Upper lobe of left lung (tissue), 4 donors: ENCODE data around the gene CXCL17.

Experiments used
- EP300 ChIP-seq, 4 donors: sonication (generic); formaldehyde crosslinking; IDR thresholded peaks; one replicate each; pipeline ENCODE4 v1.5.1; 2017; ENCODE audit warnings: antibody characterized with exemption in 4 of 4, control low read depth in 2 of 4
- POLR2A ChIP-seq, 4 donors: fragments of 450-650 bp; IDR thresholded peaks; one replicate each; pipeline ENCODE4 v1.5.1; 2016 to 2017; ENCODE audit warnings: antibody characterized with exemption in 4 of 4, mild to moderate bottlenecking in 2 of 4
- POLR2AphosphoS5 ChIP-seq, 2 donors: sonication (generic); formaldehyde crosslinking; IDR thresholded peaks; one replicate each; pipeline ENCODE4 v1.5.1; 2017; ENCODE audit warnings: antibody characterized with exemption in 2 of 2
- TF ChIP-seq, protein P1 (sequence below), 6 experiments: fragments of 450-650 bp in 4 of 6; fragments of 200-600 bp in 2 of 6; sonication (generic) in 2 of 6; IDR thresholded peaks; one replicate each; pipeline ENCODE4 v1.5.1; 2016 to 2019; ENCODE audit warnings: antibody characterized with exemption in 6 of 6

DNA sequence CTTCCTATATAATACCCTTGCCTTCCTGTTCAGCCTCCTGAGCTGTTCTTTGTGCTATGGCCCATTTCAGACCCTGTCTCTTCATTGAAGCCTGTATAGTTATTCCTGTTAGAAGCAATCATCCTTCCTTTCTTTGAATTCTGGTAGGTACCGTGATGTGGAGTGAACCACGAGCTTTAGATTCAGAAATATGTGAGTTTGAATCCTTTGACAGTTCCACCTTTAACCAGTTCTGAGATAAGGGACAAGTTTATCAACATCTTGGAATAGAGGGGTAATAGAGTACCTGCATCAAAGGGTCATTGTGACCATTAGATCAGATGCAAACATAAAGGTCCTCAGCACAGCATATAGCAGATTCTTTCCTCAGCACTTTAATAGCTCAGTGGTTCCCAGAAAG is 12.3 kb upstream of the CXCL17 start:
- TF ChIP-seq, protein P1, sequence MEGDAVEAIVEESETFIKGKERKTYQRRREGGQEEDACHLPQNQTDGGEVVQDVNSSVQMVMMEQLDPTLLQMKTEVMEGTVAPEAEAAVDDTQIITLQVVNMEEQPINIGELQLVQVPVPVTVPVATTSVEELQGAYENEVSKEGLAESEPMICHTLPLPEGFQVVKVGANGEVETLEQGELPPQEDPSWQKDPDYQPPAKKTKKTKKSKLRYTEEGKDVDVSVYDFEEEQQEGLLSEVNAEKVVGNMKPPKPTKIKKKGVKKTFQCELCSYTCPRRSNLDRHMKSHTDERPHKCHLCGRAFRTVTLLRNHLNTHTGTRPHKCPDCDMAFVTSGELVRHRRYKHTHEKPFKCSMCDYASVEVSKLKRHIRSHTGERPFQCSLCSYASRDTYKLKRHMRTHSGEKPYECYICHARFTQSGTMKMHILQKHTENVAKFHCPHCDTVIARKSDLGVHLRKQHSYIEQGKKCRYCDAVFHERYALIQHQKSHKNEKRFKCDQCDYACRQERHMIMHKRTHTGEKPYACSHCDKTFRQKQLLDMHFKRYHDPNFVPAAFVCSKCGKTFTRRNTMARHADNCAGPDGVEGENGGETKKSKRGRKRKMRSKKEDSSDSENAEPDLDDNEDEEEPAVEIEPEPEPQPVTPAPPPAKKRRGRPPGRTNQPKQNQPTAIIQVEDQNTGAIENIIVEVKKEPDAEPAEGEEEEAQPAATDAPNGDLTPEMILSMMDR (IDR thresholded peaks at IDR 0.05) = no peak
- TF ChIP-seq POLR2A (IDR thresholded peaks at IDR 0.05) = no peak
- TF ChIP-seq POLR2AphosphoS5 (IDR thresholded peaks at IDR 0.05) = no peak
- TF ChIP-seq EP300 (IDR thresholded peaks at IDR 0.05) = no peak
